Panc1 (cell line): ENCODE results near the gene IFT80. TPM values are rescaled to one million over a fixed set of nuclear protein-coding genes. Genes with fewer than 3 reads are reported as not detected.

Source experiments
- ATAC-seq: fragments of 200-7000 bp; cut with Tn5 transposase; 2 replicates; pipeline ENCODE4 v1.9.1; 2020; ENCODE audit warnings: mild to moderate bottlenecking, moderate library complexity
- BruUV-seq: library from RNA; stranded (reverse); fragments of 400-500 nt; replicated peaks from 2 replicates; lab custom pipeline; 2021; lab: Mats Ljungman, UMichigan
- CTCF ChIA-PET: fragments of 300-600 bp; sonication (Branson Sonifier 250); formaldehyde crosslinking; loops from one replicate; lab custom pipeline; 2022; ENCODE audit warnings: antibody characterized with exemption; lab: Charles Lee
- POLR2A ChIA-PET: fragments of 300-600 bp; sonication (Branson Sonifier 250); formaldehyde crosslinking; loops from one replicate; lab custom pipeline; 2022; ENCODE audit warnings: antibody characterized with exemption; lab: Charles Lee
- DNase-seq: peaks from one replicate; pipeline ENCODE4 v3.0.0-alpha.2; 2010; ENCODE audit warnings: low read depth, low spot score
- H3K27ac ChIP-seq: 2 replicates; pipeline ENCODE4 v1.5.1; 2011; ENCODE audit warnings: mild to moderate bottlenecking, low read length, inconsistent platforms
- H3K27me3 ChIP-seq: fragments of 200-500 bp; sonication (Bioruptor generic); 2 replicates; pipeline ENCODE4 v1.6.0; 2014; ENCODE audit warnings: low read length, inconsistent platforms; ENCODE audit not compliant: control insufficient read depth, insufficient read depth
- H3K36me3 ChIP-seq: fragments of 200-500 bp; sonication (Bioruptor generic); 2 replicates; pipeline ENCODE4 v1.5.1; 2014; ENCODE audit warnings: inconsistent platforms, mild to moderate bottlenecking, low read length, moderate library complexity; ENCODE audit not compliant: control insufficient read depth, insufficient read depth
- H3K4me1 ChIP-seq: 2 replicates; pipeline ENCODE4 v1.5.1; 2011; ENCODE audit warnings: inconsistent platforms, mild to moderate bottlenecking, low read length, moderate library complexity; ENCODE audit not compliant: control insufficient read depth, insufficient read depth
- H3K4me3 ChIP-seq, 2 experiments: 2 replicates each; pipeline ENCODE4 v1.5.1; 2011 to 2012; ENCODE audit warnings: low read depth in 2 of 2, low read length in 2 of 2, mild to moderate bottlenecking in 2 of 2, inconsistent platforms in 1 of 2, moderate library complexity in 1 of 2
- H3K9me3 ChIP-seq: fragments of 200-500 bp; sonication (Bioruptor generic); 2 replicates; pipeline ENCODE4 v1.5.1; 2014; ENCODE audit warnings: low read depth, mild to moderate bottlenecking, inconsistent platforms, low read length, moderate library complexity; ENCODE audit not compliant: control insufficient read depth, insufficient read depth
- POLR2AphosphoS5 ChIP-seq: IDR thresholded peaks from 2 replicates; pipeline ENCODE4 v1.6.1; 2012; ENCODE audit warnings: mild to moderate bottlenecking, low read depth, low read length, moderate library complexity
- SIN3A ChIP-seq: IDR thresholded peaks from 2 replicates; pipeline ENCODE4 v1.6.1; 2012; ENCODE audit warnings: low read depth, mild to moderate bottlenecking, low read length, moderate library complexity, borderline replicate concordance; ENCODE audit not compliant: insufficient read depth
- TCF7L2 ChIP-seq: IDR thresholded peaks from 2 replicates; pipeline ENCODE4 v1.6.1; 2011; ENCODE audit warnings: mild to moderate bottlenecking, low read depth, low read length, inconsistent platforms
- in situ Hi-C: cut with HindIII; loops from 2 replicates; pipeline ENCODE4 v1.10.0; 2016; ENCODE audit warnings: low sequenced_read_pairs, low pct_unique_long_range_greater_than_20kb
- intact Hi-C: fragments of 100-400 bp; cut with micrococcal nuclease; formaldehyde crosslinking; loops from one replicate; pipeline ENCODE4 v1.10.0; 2022; ENCODE audit not compliant: unreplicated experiment
- total RNA-seq: library from RNA; stranded (reverse); gene quantifications from one replicate; pipeline ENCODE4 v1.2.1, GENCODE V29; 2021; ENCODE audit not compliant: unreplicated experiment
- TF ChIP-seq, protein P1 (sequence below), 2 experiments: IDR thresholded peaks; 2 replicates each; pipeline ENCODE4 v1.6.1; 2011 to 2012; ENCODE audit warnings: low read depth in 2 of 2, control low read depth in 1 of 2, low read length in 1 of 2, mild to moderate bottlenecking in 1 of 2, moderate library complexity in 1 of 2; ENCODE audit not compliant: insufficient read depth in 1 of 2
- TF ChIP-seq, protein P2 (sequence below): fragments of 450-650 bp; IDR thresholded peaks from 2 replicates; pipeline ENCODE4 v1.5.1; 2017; ENCODE audit warnings: mild to moderate bottlenecking

The IFT80 gene
- total RNA-seq, 1 experiment from 2014 or later, result 35.1 TPM

DNA sequence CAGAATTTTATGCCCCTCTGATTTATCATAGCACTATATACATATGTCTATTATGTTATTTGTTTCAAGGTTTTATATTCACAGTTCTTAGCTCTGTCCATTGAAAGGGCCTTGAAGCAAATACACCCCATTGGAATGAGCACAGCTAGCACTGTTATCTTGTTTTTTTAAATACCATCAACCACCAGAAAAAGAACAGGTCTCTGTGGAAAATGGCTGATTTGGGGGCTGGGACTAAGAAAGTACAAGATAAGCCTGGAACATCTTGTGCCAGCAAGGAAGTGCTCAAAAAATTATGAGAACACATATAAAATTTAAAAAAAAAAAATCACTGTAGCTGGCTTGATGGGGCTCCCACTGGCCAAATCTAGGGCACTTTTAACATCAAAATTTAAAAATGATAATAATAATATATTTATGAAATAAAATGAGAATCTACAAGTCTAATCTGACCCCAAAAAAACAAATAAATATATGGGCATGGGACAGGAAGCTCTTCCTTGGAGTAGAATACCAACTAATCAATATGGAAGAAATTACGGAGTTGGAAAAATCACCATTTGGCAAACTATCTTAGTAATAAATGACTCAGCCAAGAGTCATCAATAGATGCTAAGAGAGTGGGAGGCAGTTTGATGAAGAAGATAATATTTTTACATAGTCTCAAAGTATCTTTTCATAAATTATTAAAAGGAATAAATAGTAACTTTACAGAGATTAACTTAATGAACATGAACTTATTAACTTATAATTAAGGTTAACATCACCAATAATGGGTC lies 20.5 kb downstream of the IFT80 start:
- in situ Hi-C loops, result no loop called here
- CTCF ChIA-PET, result no interaction called here
- H3K9me3 ChIP-seq, result no peaks in the 10 kb centered on the region
- H3K4me3 ChIP-seq, result no peak overlapping the region
- no peaks in the 10 kb centered on the region for H3K27me3 ChIP-seq
- POLR2A ChIA-PET, result no interaction called here
- ATAC-seq, result no peak
- intact Hi-C loops, result no loop called here
- peaks cover 11% of the 10 kb centered on the region; the same call in 1 of the 2 replicates for H3K36me3 ChIP-seq
- no peak for TF ChIP-seq TCF7L2
- TF ChIP-seq, protein P1, sequence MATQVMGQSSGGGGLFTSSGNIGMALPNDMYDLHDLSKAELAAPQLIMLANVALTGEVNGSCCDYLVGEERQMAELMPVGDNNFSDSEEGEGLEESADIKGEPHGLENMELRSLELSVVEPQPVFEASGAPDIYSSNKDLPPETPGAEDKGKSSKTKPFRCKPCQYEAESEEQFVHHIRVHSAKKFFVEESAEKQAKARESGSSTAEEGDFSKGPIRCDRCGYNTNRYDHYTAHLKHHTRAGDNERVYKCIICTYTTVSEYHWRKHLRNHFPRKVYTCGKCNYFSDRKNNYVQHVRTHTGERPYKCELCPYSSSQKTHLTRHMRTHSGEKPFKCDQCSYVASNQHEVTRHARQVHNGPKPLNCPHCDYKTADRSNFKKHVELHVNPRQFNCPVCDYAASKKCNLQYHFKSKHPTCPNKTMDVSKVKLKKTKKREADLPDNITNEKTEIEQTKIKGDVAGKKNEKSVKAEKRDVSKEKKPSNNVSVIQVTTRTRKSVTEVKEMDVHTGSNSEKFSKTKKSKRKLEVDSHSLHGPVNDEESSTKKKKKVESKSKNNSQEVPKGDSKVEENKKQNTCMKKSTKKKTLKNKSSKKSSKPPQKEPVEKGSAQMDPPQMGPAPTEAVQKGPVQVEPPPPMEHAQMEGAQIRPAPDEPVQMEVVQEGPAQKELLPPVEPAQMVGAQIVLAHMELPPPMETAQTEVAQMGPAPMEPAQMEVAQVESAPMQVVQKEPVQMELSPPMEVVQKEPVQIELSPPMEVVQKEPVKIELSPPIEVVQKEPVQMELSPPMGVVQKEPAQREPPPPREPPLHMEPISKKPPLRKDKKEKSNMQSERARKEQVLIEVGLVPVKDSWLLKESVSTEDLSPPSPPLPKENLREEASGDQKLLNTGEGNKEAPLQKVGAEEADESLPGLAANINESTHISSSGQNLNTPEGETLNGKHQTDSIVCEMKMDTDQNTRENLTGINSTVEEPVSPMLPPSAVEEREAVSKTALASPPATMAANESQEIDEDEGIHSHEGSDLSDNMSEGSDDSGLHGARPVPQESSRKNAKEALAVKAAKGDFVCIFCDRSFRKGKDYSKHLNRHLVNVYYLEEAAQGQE (IDR thresholded peaks at IDR 0.05; ENCODE audit: insufficient read depth in 1 of 2, low read depth in 2 of 2, low read length in 1 of 2), result no peak
- no peak overlapping the region for H3K27ac ChIP-seq
- BruUV-seq, result no TSS peak
- no peak for DNase-seq
- H3K4me1 ChIP-seq, result no peaks in the 10 kb centered on the region

DNA sequence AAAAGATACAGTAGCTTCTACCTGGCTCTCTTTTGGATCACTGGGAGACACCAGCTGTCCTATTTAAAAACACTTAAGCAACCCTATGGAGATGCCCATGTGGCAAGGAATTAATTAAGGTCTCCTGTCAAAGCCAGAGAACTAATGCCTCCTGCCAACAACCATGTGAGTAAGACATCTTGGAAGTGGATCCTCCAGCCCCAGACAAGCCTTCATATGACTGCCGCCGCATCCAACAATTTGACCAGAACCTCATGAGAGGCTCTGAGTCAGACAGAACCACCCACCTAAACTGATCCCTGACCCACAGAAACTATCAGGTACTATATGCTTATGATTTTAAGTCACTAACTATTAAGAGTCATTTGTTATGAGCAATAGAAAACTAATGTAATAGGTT lies 22.3 kb downstream of the IFT80 start:
- TF ChIP-seq POLR2AphosphoS5, result no peak
- no peak for TF ChIP-seq TCF7L2
- TF ChIP-seq, protein P2, sequence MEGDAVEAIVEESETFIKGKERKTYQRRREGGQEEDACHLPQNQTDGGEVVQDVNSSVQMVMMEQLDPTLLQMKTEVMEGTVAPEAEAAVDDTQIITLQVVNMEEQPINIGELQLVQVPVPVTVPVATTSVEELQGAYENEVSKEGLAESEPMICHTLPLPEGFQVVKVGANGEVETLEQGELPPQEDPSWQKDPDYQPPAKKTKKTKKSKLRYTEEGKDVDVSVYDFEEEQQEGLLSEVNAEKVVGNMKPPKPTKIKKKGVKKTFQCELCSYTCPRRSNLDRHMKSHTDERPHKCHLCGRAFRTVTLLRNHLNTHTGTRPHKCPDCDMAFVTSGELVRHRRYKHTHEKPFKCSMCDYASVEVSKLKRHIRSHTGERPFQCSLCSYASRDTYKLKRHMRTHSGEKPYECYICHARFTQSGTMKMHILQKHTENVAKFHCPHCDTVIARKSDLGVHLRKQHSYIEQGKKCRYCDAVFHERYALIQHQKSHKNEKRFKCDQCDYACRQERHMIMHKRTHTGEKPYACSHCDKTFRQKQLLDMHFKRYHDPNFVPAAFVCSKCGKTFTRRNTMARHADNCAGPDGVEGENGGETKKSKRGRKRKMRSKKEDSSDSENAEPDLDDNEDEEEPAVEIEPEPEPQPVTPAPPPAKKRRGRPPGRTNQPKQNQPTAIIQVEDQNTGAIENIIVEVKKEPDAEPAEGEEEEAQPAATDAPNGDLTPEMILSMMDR, result no peak
- no peak for TF ChIP-seq SIN3A
- TF ChIP-seq, protein P1 (IDR thresholded peaks at IDR 0.05; ENCODE audit: insufficient read depth in 1 of 2, low read depth in 2 of 2, low read length in 1 of 2), result no peak
- ATAC-seq (no peak), DNase-seq (no peak)
- no TSS peak for BruUV-seq
- Histone ChIP-seq H3K9me3 (no peaks in the 10 kb centered on the region), H3K27ac (no peak overlapping the region), H3K36me3 (peaks cover 11% of the 10 kb centered on the region; the same call in 1 of the 2 replicates), H3K4me1 (no peaks in the 10 kb centered on the region), H3K4me3 (no peak overlapping the region), H3K27me3 (no peaks in the 10 kb centered on the region)
- in situ Hi-C loops (no loop called here), intact Hi-C loops (no loop called here)
- POLR2A ChIA-PET, result no interaction called here
- CTCF ChIA-PET, result no interaction called here
